Breast epithelium (tissue), 4 donors: ENCODE data around the gene ST6GALNAC3. TPM values are rescaled to one million over a fixed set of nuclear protein-coding genes. Genes with fewer than 3 reads are reported as not detected.

Experiments used
- DNase-seq, 2 donors: peaks; one replicate each; pipeline ENCODE4 v3.0.0-alpha.2; 2019; ENCODE audit warnings: low spot score in 2 of 2
- H3K27ac ChIP-seq, 2 donors: fragments of 200-600 bp; sonication (generic) in 1 of 2; one replicate each; pipeline ENCODE4 v1.5.1; 2016 to 2019; ENCODE audit warnings: mild to moderate bottlenecking in 1 of 2
- H3K27me3 ChIP-seq, 2 donors: fragments of 200-600 bp; sonication (generic) in 1 of 2; one replicate each; pipeline versions ENCODE4 v1.5.1 to v1.6.0; 2017 to 2019; ENCODE audit warnings: control low read depth in 1 of 2, mild to moderate bottlenecking in 1 of 2
- H3K36me3 ChIP-seq: fragments of 200-600 bp; one replicate; pipeline ENCODE4 v1.5.1; 2019
- H3K4me1 ChIP-seq, 2 donors: fragments of 200-600 bp; sonication (generic); one replicate each; pipeline ENCODE4 v1.5.1; 2016 to 2019; ENCODE audit warnings: control low read depth in 1 of 2
- H3K4me3 ChIP-seq, 3 donors: fragments of 200-600 bp; sonication (generic); 1 replicate in 2 of 3; 2 replicates in 1 of 3; pipeline ENCODE4 v1.5.1; 2016 to 2019; ENCODE audit warnings: mild to moderate bottlenecking in 3 of 3, moderate library complexity in 2 of 3
- H3K9me3 ChIP-seq, 2 donors: fragments of 200-600 bp; sonication (generic) in 1 of 2; one replicate each; pipeline ENCODE4 v1.5.1; 2016 to 2019; ENCODE audit warnings: control low read depth in 1 of 2
- POLR2A ChIP-seq: fragments of 450-650 bp; IDR thresholded peaks from one replicate; pipeline ENCODE4 v1.6.1; 2016; ENCODE audit warnings: antibody characterized with exemption, mild to moderate bottlenecking, moderate library complexity
- POLR2AphosphoS5 ChIP-seq, 3 donors: sonication (generic); formaldehyde crosslinking; IDR thresholded peaks; one replicate each; pipeline ENCODE4 v1.6.1; 2017; ENCODE audit warnings: antibody characterized with exemption in 3 of 3
- intact Hi-C: fragments of 100-400 bp; cut with DNase I; formaldehyde crosslinking; loops from one replicate; pipeline ENCODE4 v1.15.1; 2023; ENCODE audit warnings: low total_unique reads
- total RNA-seq, 3 donors: library from RNA; depleted of rRNA; stranded (reverse); fragments of >200 nt; gene quantifications; one replicate each; pipeline ENCODE4 v1.1.0, GENCODE V29; 2016
- TF ChIP-seq, protein P1 (sequence below), 3 donors: fragments of 450-650 bp; IDR thresholded peaks; one replicate each; pipeline ENCODE4 v1.5.1; 2016 to 2017; ENCODE audit warnings: antibody characterized with exemption in 3 of 3, mild to moderate bottlenecking in 3 of 3, moderate library complexity in 3 of 3

The ST6GALNAC3 gene
- total RNA-seq, 3 donors from 2014 or later: 4.1 to 14.4 (median 8.5) TPM

DNA sequence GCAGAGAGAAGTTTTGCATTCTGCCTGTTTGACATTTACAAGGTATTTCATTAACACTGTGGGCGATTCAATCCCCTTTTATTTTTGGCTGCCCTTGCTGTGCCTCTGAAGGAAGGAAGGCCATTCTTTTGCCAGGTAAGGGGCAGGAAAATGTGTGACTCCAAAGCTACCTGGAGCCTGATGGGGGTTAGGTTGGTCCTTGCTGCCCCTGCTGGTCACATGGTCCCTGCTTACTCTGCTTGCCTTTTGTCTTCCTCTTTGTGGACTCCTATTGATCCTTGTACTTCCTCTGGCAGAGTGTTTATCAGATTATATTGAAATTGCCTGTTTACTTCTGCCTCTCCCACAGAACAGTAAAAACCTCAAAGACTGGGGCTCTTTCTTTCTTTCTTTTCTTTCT, 65.7 kb downstream of the ST6GALNAC3 start:
- no peaks in the 10 kb centered on the region for H3K9me3 ChIP-seq
- no peaks in the 10 kb centered on the region for H3K4me1 ChIP-seq
- H3K4me3 ChIP-seq: no peak overlapping the region
- intact Hi-C loops: no loop called here
- no peaks in the 10 kb centered on the region for H3K36me3 ChIP-seq
- no peak for DNase-seq
- TF ChIP-seq, protein P1, sequence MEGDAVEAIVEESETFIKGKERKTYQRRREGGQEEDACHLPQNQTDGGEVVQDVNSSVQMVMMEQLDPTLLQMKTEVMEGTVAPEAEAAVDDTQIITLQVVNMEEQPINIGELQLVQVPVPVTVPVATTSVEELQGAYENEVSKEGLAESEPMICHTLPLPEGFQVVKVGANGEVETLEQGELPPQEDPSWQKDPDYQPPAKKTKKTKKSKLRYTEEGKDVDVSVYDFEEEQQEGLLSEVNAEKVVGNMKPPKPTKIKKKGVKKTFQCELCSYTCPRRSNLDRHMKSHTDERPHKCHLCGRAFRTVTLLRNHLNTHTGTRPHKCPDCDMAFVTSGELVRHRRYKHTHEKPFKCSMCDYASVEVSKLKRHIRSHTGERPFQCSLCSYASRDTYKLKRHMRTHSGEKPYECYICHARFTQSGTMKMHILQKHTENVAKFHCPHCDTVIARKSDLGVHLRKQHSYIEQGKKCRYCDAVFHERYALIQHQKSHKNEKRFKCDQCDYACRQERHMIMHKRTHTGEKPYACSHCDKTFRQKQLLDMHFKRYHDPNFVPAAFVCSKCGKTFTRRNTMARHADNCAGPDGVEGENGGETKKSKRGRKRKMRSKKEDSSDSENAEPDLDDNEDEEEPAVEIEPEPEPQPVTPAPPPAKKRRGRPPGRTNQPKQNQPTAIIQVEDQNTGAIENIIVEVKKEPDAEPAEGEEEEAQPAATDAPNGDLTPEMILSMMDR (IDR thresholded peaks at IDR 0.05): no peak
- TF ChIP-seq POLR2AphosphoS5 (IDR thresholded peaks at IDR 0.05) (no peak), POLR2A (no peak)
- H3K27me3 ChIP-seq: no peaks in the 10 kb centered on the region
- peak overlapping the region in 1 of 2 donors; percentile 43 for H3K27ac ChIP-seq

DNA sequence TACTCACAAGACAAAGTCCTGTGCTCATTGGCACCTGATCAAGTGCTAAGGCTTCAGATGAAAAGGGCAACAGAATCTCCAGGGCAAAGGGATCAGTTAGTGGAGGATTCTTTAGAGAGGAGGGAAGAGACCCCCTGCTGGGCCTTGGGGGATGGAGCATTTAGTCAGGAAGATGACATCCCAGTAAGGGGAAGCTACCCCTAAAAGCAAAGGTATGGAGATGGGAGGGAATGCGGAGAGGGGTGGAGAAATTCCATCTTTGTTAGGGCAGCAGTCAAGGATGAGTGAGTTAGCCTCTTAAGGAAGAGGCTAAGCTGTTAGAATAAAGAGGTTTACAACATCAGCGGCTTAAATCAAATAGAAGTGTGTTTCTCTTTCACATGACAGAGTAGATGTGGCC, 67.4 kb downstream of the ST6GALNAC3 start:
- no peak overlapping the region for H3K27ac ChIP-seq
- no peak for DNase-seq
- H3K9me3 ChIP-seq: no peaks in the 10 kb centered on the region
- H3K4me3 ChIP-seq: no peak overlapping the region
- intact Hi-C loops: no loop called here
- no peaks in the 10 kb centered on the region for H3K36me3 ChIP-seq
- no peaks in the 10 kb centered on the region for H3K4me1 ChIP-seq
- TF ChIP-seq POLR2AphosphoS5 (IDR thresholded peaks at IDR 0.05) (no peak), POLR2A (no peak)
- TF ChIP-seq, protein P1 (IDR thresholded peaks at IDR 0.05): no peak
- no peaks in the 10 kb centered on the region for H3K27me3 ChIP-seq

DNA sequence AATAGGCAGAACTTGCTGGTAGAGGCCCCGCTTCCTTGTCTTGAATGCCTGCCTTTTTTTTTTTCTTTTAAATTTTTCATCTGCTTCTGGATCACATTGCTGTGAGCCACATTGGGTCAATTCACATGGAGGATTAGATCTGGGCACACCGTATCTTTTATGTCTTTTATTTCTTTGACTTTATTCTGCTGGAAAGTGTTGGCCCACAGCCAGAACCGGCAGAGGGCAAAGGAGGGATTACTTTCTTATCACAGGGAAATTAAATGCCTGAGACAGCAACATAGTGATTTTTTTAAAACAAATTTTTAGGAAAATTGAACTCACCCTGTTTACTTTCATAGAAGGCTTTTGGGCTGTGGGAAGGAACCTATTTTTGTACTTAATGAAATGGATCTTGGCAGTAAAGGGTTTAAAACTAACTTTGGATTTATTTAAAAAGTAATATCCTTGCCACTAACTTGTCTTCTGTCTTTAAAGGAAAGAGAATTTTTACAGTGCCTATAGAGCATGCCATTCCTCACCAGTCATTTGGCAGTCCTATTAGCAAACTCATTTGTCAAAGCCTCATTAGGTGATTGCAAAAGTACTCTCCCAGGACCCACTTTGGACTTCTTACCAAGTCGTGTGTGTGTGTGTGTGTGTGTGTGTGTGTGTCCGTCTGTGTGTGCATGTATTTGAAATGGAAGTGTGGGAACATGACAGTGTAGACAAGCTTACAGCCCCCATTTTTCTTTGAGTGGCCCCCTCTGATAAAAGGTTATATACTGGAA, 68.4 kb downstream of the ST6GALNAC3 start:
- intact Hi-C loops: no loop called here
- Histone ChIP-seq H3K9me3 (no peaks in the 10 kb centered on the region), H3K36me3 (no peaks in the 10 kb centered on the region), H3K4me3 (no peak overlapping the region), H3K4me1 (no peaks in the 10 kb centered on the region), H3K27me3 (no peaks in the 10 kb centered on the region), H3K27ac (no peak overlapping the region)
- TF ChIP-seq, protein P1 (IDR thresholded peaks at IDR 0.05): no peak
- TF ChIP-seq POLR2AphosphoS5 (IDR thresholded peaks at IDR 0.05) (no peak), POLR2A (no peak)
- DNase-seq: no peak

DNA sequence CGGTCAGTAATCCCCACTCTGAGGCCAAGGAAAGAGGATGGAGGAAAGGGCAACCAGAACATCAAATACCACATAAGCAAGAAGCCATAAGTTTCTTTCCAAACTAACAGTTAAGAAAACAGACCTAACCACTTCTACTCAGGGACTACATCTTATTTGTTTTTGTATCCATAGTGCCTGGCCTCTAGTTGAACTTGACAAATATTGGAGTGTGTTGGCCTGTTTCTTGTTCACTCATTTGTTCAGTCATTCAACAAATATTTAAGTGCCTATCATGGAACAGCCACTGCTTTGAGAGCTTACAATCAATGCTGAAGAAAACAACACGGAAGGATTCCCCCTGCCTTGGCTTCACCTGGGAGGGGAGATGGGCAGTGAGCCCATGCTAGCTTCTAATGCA, 69.7 kb downstream of the ST6GALNAC3 start:
- Histone ChIP-seq H3K9me3 (no peaks in the 10 kb centered on the region), H3K27ac (no peak overlapping the region), H3K36me3 (no peaks in the 10 kb centered on the region), H3K27me3 (no peaks in the 10 kb centered on the region), H3K4me3 (no peak overlapping the region), H3K4me1 (no peaks in the 10 kb centered on the region)
- DNase-seq: no peak
- TF ChIP-seq POLR2A (no peak), POLR2AphosphoS5 (IDR thresholded peaks at IDR 0.05) (no peak)
- TF ChIP-seq, protein P1 (IDR thresholded peaks at IDR 0.05): no peak
- intact Hi-C loops: no loop called here

DNA sequence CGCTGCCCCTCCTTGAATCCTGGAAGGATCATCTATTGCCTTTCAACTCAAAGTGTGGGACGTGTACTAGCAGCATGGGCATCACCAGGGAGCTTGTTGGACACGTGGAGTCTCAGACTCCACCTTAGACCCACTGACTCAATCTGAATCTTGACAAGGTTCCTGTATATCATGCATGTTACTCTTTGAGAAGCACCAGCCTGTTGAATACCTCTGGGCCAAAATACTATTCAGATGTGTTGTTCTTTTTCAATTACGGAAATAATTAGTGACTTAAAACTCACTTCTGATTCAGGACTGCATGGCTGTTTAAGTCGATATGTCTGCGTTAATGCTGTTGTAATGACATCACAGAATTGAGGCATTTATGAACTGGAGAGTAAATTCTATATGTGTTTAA, 70.8 kb downstream of the ST6GALNAC3 start:
- intact Hi-C loops: no loop called here
- DNase-seq: no peak
- TF ChIP-seq POLR2A (no peak), POLR2AphosphoS5 (IDR thresholded peaks at IDR 0.05) (no peak)
- TF ChIP-seq, protein P1 (IDR thresholded peaks at IDR 0.05): no peak
- no peak overlapping the region for H3K4me3 ChIP-seq
- no peaks in the 10 kb centered on the region for H3K36me3 ChIP-seq
- no peaks in the 10 kb centered on the region for H3K9me3 ChIP-seq
- H3K27me3 ChIP-seq: no peaks in the 10 kb centered on the region
- no peak overlapping the region for H3K27ac ChIP-seq
- no peaks in the 10 kb centered on the region for H3K4me1 ChIP-seq
